Fibroblast of lung (primary cell): ENCODE measurements around the gene MAST2. TPM values are rescaled to one million over a fixed set of nuclear protein-coding genes. Genes with fewer than 3 reads are reported as not detected.

Experiments used
- DNase-seq, 2 donors: peaks; one replicate each; pipeline versions ENCODE4 v3.0.0 to v3.0.0-alpha.2; 2010; ENCODE audit warnings: low read depth in 2 of 2
- H2AFZ ChIP-seq: 2 replicates; pipeline ENCODE4 v1.5.1; 2012; ENCODE audit warnings: low read length, control low read depth, inconsistent platforms
- H3K27ac ChIP-seq: 2 replicates; pipeline ENCODE4 v1.5.1; 2011; ENCODE audit warnings: low read length, control low read depth; ENCODE audit not compliant: insufficient read depth
- H3K27me3 ChIP-seq: 2 replicates; pipeline ENCODE4 v1.5.1; 2011; ENCODE audit warnings: mild to moderate bottlenecking, low read length; ENCODE audit not compliant: control insufficient read depth, insufficient read depth
- H3K36me3 ChIP-seq: 2 replicates; pipeline ENCODE4 v1.5.1; 2011; ENCODE audit warnings: low read length; ENCODE audit not compliant: control insufficient read depth, insufficient read depth
- H3K4me1 ChIP-seq: 2 replicates; pipeline ENCODE4 v1.5.1; 2011; ENCODE audit warnings: low read length; ENCODE audit not compliant: control insufficient read depth, insufficient read depth; ENCODE audit errors: extremely low read depth
- H3K4me2 ChIP-seq: 2 replicates; pipeline ENCODE4 v1.5.1; 2011; ENCODE audit warnings: low read length, control low read depth; ENCODE audit not compliant: insufficient read depth; ENCODE audit errors: extremely low read depth
- H3K4me3 ChIP-seq, 4 experiments: fragments of 200-600 bp in 1 of 4; sonication (generic) in 1 of 4; replicated peaks in 1 of 4; 2 replicates each; pipeline ENCODE4 v1.5.1; 2011 to 2016; ENCODE audit warnings: low read length in 4 of 4, low read depth in 3 of 4, mild to moderate bottlenecking in 3 of 4, control low read depth in 2 of 4, inconsistent platforms in 1 of 4, mixed read lengths in 1 of 4; ENCODE audit not compliant: insufficient read depth in 1 of 4; ENCODE audit errors: control extremely low read depth in 1 of 4
- H3K79me2 ChIP-seq: 2 replicates; pipeline ENCODE4 v1.5.1; 2012; ENCODE audit warnings: mild to moderate bottlenecking, low read length, inconsistent platforms; ENCODE audit not compliant: control insufficient read depth, insufficient read depth
- H3K9ac ChIP-seq: 2 replicates; pipeline ENCODE4 v1.5.1; 2011; ENCODE audit warnings: mild to moderate bottlenecking, low read length, control low read depth; ENCODE audit not compliant: insufficient read depth
- H3K9me3 ChIP-seq: 2 replicates; pipeline ENCODE4 v1.5.1; 2012; ENCODE audit warnings: low read depth, low read length; ENCODE audit not compliant: control insufficient read depth, insufficient read depth
- H4K20me1 ChIP-seq: 2 replicates; pipeline ENCODE4 v1.5.1; 2011; ENCODE audit warnings: low read length; ENCODE audit not compliant: control insufficient read depth, insufficient read depth; ENCODE audit errors: extremely low read depth
- EZH2 ChIP-seq: IDR thresholded peaks from 2 replicates; pipeline ENCODE4 v1.5.1; 2012; ENCODE audit warnings: low read length, control low read depth, mild to moderate bottlenecking; ENCODE audit errors: missing control alignments
- polyA plus RNA-seq, 2 donors: library from polyadenylated mRNA; depleted of rRNA in 1 of 2; stranded (reverse) in 1 of 2; unstranded in 1 of 2; fragments of >200 nt; gene quantifications; 2 replicates each; pipeline ENCODE4 v1.2.1, GENCODE V29; 2011 to 2012; ENCODE audit warnings: missing spikeins in 1 of 2
- total RNA-seq: library from RNA; depleted of rRNA; stranded (reverse); fragments of >200 nt; gene quantifications from 2 replicates; pipeline ENCODE4 v1.2.1, GENCODE V29; 2014
- TF ChIP-seq, protein P1 (sequence below), 2 donors: IDR thresholded peaks in 1 of 2; conservative IDR thresholded peaks in 1 of 2; 1 replicate in 1 of 2; 2 replicates in 1 of 2; pipeline ENCODE4 v1.5.1; 2011 to 2012; ENCODE audit warnings: low read length in 2 of 2, control low read depth in 1 of 2, inconsistent platforms in 1 of 2, low read depth in 1 of 2, mild to moderate bottlenecking in 1 of 2

The MAST2 gene
- total and polyA plus RNA-seq, 2 donors (not counting 1 experiment from before 2014, with no cell fraction given), result 17.5 to 24.9 TPM

DNA sequence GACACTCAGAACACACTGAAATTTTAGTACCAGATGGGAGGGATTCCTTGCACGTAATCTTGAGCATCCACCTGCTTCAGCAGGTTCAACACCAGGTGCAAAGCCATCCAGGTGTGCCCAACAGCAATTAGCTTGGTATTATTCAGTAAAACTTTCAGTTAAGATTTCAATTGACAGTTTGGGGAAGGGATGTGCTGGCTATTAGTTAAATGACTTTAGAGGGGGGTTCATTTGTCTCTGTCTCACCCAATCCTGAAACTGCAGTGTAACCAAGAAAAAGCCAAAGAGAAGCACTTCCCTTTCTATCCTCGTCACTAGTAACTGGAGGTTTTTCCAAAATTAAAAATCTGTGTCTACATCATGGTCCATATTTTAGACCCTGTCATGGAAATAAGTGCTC lies 238.1 kb downstream of the MAST2 start:
- no peaks in the 10 kb centered on the region for H3K36me3 ChIP-seq
- DNase-seq, result no peak
- H3K4me2 ChIP-seq, result no peak overlapping the region
- H3K4me3 ChIP-seq, result no peak overlapping the region
- H3K9me3 ChIP-seq, result no peaks in the 10 kb centered on the region
- no peak overlapping the region for H3K27ac ChIP-seq
- H3K79me2 ChIP-seq, result no peaks in the 10 kb centered on the region
- no peak overlapping the region for H3K9ac ChIP-seq
- H2AFZ ChIP-seq, result no peak overlapping the region
- TF ChIP-seq EZH2, result no peak
- TF ChIP-seq, protein P1, sequence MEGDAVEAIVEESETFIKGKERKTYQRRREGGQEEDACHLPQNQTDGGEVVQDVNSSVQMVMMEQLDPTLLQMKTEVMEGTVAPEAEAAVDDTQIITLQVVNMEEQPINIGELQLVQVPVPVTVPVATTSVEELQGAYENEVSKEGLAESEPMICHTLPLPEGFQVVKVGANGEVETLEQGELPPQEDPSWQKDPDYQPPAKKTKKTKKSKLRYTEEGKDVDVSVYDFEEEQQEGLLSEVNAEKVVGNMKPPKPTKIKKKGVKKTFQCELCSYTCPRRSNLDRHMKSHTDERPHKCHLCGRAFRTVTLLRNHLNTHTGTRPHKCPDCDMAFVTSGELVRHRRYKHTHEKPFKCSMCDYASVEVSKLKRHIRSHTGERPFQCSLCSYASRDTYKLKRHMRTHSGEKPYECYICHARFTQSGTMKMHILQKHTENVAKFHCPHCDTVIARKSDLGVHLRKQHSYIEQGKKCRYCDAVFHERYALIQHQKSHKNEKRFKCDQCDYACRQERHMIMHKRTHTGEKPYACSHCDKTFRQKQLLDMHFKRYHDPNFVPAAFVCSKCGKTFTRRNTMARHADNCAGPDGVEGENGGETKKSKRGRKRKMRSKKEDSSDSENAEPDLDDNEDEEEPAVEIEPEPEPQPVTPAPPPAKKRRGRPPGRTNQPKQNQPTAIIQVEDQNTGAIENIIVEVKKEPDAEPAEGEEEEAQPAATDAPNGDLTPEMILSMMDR (conservative IDR thresholded peaks at IDR 0.05 in 1 of 2, IDR thresholded peaks at IDR 0.05 in 1 of 2; ENCODE audit: low read depth in 1 of 2, low read length in 2 of 2), result no peak
- H4K20me1 ChIP-seq, result no peaks in the 10 kb centered on the region
- no peaks in the 10 kb centered on the region for H3K27me3 ChIP-seq
- H3K4me1 ChIP-seq, result peaks cover 2% of the 10 kb centered on the region

DNA sequence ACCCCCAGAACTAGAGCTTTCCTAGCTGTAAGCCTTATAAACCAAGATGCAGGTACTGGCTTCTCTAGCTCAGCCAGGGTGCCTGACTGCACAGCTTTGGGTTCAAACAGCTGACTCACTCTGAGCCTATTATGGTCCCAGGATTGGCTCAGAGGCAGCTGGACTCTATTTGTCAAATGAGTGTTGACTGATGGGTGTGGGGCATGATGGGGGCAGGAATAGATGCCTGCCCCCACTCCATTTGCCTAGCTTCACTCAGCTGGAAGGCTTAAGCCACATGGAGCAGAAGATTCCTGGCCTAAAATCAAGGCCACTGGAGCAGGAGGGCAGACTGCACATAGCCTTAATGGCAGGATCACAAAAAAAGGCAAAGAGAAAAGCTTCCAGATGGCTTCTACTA lies 238.6 kb downstream of the MAST2 start:
- H3K27ac ChIP-seq, result no peak overlapping the region
- H3K4me2 ChIP-seq, result no peak overlapping the region
- H4K20me1 ChIP-seq, result no peaks in the 10 kb centered on the region
- no peak overlapping the region for H2AFZ ChIP-seq
- H3K27me3 ChIP-seq, result no peaks in the 10 kb centered on the region
- no peak overlapping the region for H3K9ac ChIP-seq
- peak; percentile 42 to 51 for DNase-seq
- TF ChIP-seq, protein P1 (conservative IDR thresholded peaks at IDR 0.05 in 1 of 2, IDR thresholded peaks at IDR 0.05 in 1 of 2; ENCODE audit: low read depth in 1 of 2, low read length in 2 of 2), result no peak
- TF ChIP-seq EZH2, result no peak
- H3K4me1 ChIP-seq, result peaks cover 2% of the 10 kb centered on the region
- no peak overlapping the region for H3K4me3 ChIP-seq
- no peaks in the 10 kb centered on the region for H3K79me2 ChIP-seq
- H3K36me3 ChIP-seq, result no peaks in the 10 kb centered on the region
- no peaks in the 10 kb centered on the region for H3K9me3 ChIP-seq

DNA sequence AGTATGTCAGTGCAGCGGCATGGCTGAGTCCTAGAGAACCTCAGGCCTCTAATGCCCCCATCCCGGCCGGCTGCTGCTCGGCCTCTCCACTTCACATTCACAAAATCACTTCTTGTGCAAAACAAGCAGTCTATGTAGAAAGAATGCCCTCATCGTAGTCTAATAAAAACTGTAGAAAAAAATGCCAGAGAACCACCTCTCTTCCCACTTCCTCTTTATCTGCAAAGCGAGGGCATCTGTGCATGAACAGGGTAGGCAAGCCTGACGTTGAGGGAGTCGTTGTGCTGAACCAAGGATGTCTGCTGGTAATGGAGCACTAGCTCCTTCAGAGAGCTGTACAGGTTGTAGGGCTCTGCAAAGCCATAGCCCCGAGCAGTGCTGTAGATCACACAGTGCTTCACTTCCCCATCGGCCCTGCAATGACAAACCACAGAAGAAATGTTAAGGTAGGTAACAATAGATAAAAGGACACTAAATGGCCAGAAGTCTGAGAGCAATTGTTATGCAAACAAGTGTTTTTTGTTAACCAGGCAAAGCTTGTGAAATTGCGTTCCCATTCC lies 240.1 kb downstream of the MAST2 start:
- H3K27me3 ChIP-seq, result no peaks in the 10 kb centered on the region
- no peaks in the 10 kb centered on the region for H3K79me2 ChIP-seq
- H4K20me1 ChIP-seq, result no peaks in the 10 kb centered on the region
- H3K27ac ChIP-seq, result no peak overlapping the region
- H3K4me1 ChIP-seq, result peaks cover 2% of the 10 kb centered on the region
- H3K36me3 ChIP-seq, result no peaks in the 10 kb centered on the region
- DNase-seq, result no peak
- H3K9me3 ChIP-seq, result no peaks in the 10 kb centered on the region
- no peak overlapping the region for H3K9ac ChIP-seq
- H2AFZ ChIP-seq, result no peak overlapping the region
- TF ChIP-seq EZH2, result no peak
- TF ChIP-seq, protein P1 (conservative IDR thresholded peaks at IDR 0.05 in 1 of 2, IDR thresholded peaks at IDR 0.05 in 1 of 2; ENCODE audit: low read depth in 1 of 2, low read length in 2 of 2), result no peak
- no peak overlapping the region for H3K4me2 ChIP-seq
- no peak overlapping the region for H3K4me3 ChIP-seq
